HG03175 (cell line): ENCODE data around the gene XPO5.
A peak's percentile ranks its signal among the peaks of the same experiment; 100 is the strongest.
"Not testable (repeated sequence)": the region's sequence is repeated elsewhere in the genome, so short reads cannot be mapped to it uniquely, and the experiment has no call there.

ENCODE experiments used
- ATAC-seq: cut with Tn5 transposase; IDR thresholded peaks from one replicate; pipeline ENCODE4 v1.9.1; 2021; ENCODE audit warnings: mild to moderate bottlenecking, moderate library complexity; ENCODE audit not compliant: unreplicated experiment

Gene XPO5

GRCh38 chr6:43499028-43499815 is 76.6 kb downstream of the XPO5 start:
- ATAC-seq: no peak

- ATAC-seq: not testable (repeated sequence)
Observed at GRCh38 chr6:43498291-43498690, 77.5 kb downstream of the XPO5 start.

- no peak for ATAC-seq
Observed at GRCh38 chr6:43497689-43498088, 78.1 kb downstream of the XPO5 start.

DNA sequence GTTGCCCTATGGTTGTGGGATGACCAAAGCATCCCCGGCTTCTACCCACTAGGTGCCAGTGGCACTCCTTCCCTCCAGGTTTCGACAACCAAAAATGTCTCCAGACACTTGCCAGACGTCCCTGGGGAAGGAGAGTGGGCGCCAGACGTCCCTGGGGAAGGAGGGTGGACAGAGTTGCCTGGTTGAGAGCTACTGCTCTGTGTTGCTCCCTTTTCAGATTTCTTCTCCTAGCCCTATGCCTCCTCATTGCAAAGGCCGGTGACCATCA is 78.8 kb downstream of the XPO5 start:
- no peak for ATAC-seq

DNA sequence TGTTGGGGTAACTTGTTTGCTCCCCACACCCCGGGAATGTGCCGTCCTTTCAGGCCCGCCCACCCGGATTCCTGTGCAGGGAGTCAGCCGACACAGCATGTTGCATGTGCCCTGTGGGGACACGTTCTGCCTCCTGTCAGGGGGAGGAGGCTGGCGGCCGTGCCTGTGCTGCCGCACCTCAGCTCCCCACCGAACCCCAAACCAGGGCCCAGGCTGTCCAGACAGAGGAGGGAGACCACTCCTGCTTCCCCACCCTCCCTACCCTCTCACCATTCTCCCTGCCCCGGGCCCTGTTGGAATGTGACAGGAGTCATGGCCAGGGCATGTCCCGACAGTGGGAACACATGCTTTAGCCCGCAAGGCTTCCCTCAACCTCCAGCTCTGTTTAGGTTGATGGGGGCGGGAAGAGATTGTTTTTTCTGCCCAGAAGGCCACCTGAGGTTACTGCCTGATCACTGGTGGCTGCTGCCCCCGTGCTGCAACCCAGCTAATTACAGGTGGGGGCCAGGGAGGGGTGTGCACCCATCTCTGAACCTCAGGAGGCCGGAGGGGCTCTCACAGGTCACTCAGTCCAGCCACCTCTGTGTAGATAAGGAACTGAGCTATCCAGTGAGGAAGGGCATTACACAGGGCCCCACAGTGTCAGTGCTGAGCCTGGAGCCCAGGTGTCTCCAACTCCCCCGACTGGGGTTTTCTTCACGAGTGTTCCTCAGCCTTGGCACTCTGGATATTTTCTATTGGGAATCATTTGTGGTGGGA is 79.3 kb downstream of the XPO5 start:
- ATAC-seq: no peak

DNA sequence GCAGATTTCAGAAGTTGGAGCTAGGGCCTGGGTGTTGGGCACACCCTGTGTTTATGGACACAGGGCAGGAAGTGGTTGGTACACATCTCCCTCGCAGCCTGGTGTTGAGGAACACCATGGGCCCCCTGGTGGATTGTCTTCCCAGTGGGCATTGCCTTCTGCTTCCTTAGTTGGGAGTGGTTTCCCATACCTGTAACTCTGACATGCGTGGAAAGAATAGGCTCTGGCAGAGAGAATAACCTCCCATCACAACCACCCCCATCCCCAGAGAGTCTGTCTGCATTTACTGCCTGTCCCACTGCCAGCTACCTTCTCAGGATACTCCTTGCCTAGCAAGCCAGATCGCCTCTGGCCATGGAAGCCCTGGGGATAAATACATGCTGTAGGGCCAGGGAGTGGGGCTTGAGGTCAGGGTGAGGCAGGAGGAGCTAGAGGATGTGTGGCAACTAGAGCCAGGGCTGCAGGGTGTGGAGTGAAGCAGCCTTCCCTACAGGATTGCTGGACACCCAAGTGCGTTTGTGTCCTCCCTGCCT is 80.4 kb downstream of the XPO5 start:
- no peak for ATAC-seq

GRCh38 chr6:43494766-43495165 is 81.1 kb downstream of the XPO5 start:
- no peak for ATAC-seq

- ATAC-seq: no peak
Observed at GRCh38 chr6:43494321-43494720, 81.5 kb downstream of the XPO5 start.

- no peak for ATAC-seq
Observed at GRCh38 chr6:43493833-43494232, 82.0 kb downstream of the XPO5 start.

DNA sequence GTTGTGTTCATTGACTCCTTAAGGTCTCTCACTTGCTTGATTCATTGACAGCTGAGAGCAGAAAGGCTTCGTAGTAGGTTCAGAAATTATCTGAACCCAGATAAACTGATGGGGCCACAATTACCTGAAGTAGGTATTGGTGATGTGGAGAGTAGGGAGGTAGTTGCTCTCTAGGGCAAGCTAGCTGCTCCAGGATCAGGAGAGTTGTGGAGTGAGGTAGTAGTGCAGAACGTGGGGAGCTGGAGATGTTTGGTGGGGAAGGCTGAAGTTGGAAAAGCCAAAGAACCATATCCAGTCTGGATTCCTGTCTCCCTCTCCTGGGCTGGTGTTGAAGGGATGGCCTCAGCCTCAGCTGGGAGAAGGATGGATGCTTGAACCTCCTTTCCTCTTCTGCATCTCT is 82.6 kb downstream of the XPO5 start:
- ATAC-seq: no peak

DNA sequence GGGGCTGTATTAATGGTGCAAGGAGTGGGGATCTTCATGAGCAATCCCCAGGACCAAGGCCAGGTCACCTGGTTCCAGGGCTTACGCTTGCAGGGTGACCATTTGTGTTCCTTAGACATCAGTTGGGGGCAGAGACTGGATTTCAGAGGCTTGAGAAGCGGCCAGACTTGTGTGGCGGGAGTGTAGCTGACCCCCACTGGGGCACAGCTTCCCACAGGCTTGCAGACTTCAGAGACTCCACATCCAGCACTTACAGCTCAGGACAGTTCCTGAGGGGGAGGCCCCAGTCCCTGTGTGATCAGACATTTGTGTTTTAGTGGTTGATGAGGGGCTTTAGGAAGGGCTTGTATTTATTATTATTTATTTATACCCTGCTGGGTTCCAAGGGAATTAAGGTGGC is 83.2 kb downstream of the XPO5 start:
- no peak for ATAC-seq

DNA sequence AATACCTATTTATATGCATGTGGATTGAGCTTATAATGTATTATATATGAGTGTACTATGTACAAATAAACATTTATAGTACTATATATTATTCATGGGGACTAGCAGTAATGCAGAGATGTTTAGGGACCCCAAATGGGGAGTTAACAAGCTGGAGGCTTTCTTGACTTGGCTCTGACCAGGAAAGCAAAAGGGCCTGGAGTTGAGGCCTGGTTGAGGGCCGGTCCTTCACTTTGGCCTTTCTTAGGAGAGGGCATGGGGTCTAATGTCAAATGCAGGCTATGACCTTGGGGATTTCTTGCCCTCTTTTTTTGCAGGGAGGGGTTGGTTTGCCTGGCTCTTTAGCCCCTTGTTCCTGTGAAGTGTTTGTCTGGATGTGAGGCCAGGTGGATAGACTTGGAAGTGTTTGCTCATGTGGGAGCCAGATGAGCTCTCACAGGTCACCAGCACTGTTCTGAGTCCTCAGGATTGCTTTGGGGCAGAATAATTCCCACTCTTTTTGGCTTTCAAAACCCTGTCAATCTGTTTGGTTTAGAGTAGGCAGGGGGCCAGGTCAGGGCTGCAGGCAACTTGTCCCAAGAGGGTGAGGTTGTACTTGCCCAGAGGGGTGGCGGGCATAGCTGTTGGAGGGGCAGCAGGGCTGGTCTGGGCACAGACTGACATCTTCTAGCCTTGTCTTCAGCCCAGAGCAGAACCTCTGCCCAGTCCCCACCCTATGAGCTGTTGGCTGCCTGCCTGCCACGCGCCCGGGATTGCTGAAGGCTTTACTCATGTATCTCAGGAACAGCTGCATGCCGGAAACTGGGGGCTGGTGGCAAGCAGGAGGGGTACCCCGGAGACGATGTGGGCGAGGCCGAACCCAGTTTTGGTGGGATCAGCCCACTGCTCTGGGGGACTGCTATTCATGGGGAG is 83.8 kb downstream of the XPO5 start:
- ATAC-seq: no peak

DNA sequence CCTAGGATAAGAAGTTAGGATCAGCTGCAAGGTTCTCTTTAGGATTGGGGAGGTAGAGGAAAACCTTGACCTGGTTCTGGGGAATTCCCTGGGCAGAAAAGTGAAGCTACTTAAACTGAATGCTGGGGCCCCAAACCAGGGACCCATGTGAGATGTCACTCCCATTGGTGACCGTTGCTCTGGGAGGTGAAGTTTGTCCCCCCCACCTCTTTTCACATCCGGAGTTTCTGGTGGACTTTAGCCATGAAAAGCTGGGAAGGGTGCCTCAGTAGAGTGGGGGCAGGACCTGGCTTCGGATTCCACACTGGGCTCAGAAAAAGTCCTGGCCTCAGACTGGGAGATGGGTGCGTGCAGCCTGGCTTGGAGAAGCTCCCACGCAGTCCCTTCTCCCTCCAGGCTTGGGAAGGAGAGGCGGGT is 85.3 kb downstream of the XPO5 start:
- ATAC-seq: no peak

DNA sequence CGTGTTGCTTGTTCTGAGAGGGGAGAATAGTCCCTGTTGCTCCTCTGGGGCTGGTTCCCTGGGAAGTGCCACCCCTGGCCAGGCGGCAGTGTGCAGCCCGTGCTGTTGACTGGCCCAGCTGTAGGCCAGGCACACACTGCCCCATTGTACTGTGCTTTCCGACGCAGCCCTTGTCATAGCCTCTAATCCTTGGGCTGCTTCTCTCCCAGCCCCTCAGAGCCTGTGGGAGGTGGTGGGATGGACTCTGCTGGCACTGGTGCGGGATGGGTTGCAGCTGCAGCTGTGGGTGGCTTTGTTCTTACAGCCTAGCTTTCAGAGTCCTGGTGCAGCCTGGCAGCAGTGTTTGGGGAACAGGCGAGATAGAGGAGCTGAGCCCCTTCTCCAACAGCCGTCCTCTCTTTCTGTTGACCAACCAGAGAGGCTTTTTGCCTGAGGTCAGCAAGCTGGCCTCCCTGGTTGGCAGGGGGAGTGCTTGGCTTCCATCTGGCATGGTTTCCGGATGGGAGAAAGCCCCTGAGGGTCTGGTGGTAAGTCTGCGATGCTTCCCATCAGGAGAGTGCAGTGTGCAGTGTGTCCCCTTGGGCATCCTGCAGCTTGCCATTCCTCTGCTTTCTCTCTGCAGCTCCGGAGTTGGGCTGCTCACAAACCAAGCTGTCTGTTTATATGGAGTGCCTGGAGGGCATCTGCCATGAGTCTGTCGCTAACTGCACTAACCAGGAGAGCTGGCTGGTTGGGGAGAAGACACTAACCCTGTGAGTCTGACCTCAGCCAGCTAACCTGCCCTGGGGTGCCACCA is 86.4 kb downstream of the XPO5 start:
- ATAC-seq: no peak

DNA sequence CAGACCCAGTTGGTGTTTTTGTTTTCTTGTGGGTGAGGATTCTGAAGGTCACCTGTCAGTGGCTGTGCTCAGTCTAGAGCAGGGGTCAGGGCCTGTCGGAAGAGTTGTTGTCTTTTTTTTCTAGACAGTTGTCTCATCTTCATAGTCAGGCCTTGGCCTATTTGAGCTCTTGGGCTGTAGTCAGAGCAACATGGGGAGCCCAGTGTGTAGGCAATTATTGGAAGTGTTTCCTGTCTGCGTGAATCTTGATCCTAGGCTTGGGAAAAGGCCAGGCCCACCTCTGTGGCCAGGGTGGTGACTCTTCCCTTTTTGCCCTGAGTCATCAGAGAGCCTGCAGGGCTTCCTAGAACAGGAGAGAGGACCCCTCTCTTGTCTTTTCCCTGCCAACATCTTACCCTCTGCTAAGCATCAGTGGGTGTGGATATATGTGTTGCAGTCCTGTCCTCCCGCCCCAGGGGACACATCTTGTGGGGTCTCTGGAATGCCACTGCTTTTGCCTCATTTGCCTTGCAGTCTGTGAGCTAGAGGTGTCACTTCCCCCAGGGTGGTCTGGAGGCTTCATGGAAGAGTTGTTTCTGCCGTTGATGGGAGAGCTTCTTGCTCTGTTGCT is 87.1 kb downstream of the XPO5 start:
- ATAC-seq: no peak

DNA sequence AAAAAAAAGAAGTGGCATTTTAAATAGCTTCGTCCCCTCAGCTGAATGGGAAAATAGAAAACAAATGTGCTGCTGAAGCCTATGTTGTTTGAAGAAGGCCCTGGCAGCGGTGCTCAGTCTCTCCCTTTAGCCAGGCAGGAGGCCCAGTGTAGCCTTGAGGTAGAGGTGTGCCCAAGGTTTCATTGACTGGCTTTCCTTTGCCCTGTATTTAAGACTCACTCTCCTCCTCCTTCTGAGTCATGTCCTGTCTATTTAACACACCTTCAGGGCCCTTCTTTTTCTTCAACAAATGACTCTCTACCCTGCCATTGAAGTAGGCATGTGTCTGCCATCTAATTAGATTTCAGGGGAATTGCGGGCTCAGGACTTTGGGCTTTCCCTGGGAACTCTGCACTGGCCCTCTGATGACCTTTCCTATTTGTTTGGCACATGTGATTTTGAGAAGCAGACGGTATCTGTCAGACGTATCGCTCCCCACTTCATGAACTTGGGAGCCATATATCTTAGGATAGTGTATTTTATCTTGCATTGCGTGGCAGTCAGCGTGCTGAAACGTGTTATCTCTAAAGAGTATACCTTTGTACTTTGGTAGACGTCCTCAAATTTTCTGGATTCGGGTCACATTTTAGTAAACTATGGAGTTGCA is 94.1 kb downstream of the XPO5 start:
- no peak for ATAC-seq

DNA sequence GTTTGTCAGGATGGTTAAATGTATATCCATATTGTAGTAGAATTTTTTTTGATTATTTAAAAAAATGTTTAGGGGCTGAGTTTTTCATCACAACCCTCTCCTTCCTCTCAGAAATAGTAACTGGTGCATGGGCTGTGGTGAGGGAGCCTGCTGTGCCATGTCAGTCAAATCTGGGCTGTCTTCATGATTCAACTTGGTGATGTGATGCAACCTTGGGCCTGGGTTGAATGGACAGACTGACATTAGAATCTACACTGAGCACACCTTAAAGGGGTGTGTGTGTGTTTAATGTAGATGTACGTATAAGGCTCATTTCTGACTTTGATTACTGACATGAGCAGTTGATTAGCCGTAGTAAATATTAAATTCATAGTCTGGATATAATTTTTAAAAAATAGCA is 94.8 kb downstream of the XPO5 start:
- ATAC-seq: no peak

DNA sequence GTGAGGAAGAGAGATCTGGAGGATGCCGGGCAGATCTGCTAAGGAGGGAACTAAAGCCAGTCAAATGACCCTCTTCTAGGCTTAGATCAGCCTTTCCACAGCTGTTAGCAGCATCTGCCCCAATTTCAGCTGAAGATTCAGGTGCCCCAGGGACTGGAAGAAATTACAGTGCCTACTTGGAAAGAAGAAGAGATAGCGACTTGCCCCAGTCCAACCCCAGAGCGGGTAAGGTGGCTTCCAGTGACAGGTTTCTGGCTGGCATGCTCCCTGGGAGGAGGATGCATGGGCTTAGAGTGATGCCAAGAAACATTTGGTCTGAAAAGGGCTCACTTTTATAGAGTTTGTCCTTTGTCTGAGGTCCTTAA is 97.8 kb downstream of the XPO5 start:
- ATAC-seq: no peak

GRCh38 chr6:43477235-43478007 is 98.4 kb downstream of the XPO5 start, which contains the start of gene TJAP1:
TSS of gene TJAP1 (plus strand) at chr6:43477570. CDS start at chr6:43499002, 21,432 bp downstream.
- peak; percentile 95 for ATAC-seq
